Peyer's patch (tissue), 4 donors: Measurements from ENCODE around the gene GNG7. TPM values are rescaled to one million over a fixed set of nuclear protein-coding genes. Genes with fewer than 3 reads are reported as not detected.
A peak's percentile ranks its signal among the peaks of the same experiment; 100 is the strongest.

Experiments used
- DNase-seq, 3 donors: peaks; one replicate each; pipeline ENCODE4 v3.0.0-alpha.2; 2017 to 2019
- H3K27ac ChIP-seq, 4 donors: fragments of 200-600 bp; sonication (generic); one replicate each; pipeline ENCODE4 v1.5.1; 2016 to 2019
- H3K27me3 ChIP-seq, 2 donors: fragments of 200-600 bp; sonication (generic); one replicate each; pipeline ENCODE4 v1.5.1; 2019
- H3K36me3 ChIP-seq, 3 donors: fragments of 200-600 bp; sonication (generic); one replicate each; pipeline ENCODE4 v1.5.1; 2016 to 2019
- H3K4me1 ChIP-seq, 4 donors: fragments of 200-600 bp; sonication (generic); one replicate each; pipeline ENCODE4 v1.5.1; 2016 to 2019
- H3K4me3 ChIP-seq, 4 donors: fragments of 200-600 bp; sonication (generic); 1 replicate in 3 of 4; 2 replicates in 1 of 4; pipeline ENCODE4 v1.5.1; 2016 to 2019; ENCODE audit warnings: mild to moderate bottlenecking in 1 of 4
- H3K9me3 ChIP-seq, 4 donors: fragments of 200-600 bp; sonication (generic); one replicate each; pipeline ENCODE4 v1.5.1; 2016 to 2019; ENCODE audit warnings: mild to moderate bottlenecking in 1 of 4
- CTCF ChIP-seq, 6 experiments: fragments of 450-650 bp in 4 of 6; fragments of 200-600 bp in 2 of 6; sonication (generic) in 1 of 6; IDR thresholded peaks; one replicate each; pipeline ENCODE4 v1.5.1; 2017 to 2019; ENCODE audit warnings: antibody characterized with exemption in 6 of 6, mild to moderate bottlenecking in 3 of 6, moderate library complexity in 1 of 6
- POLR2A ChIP-seq, 2 donors: fragments of 450-650 bp; IDR thresholded peaks; one replicate each; pipeline ENCODE4 v1.5.1; 2017; ENCODE audit warnings: antibody characterized with exemption in 2 of 2, mild to moderate bottlenecking in 2 of 2, moderate library complexity in 2 of 2
- total RNA-seq, 4 donors: library from RNA; depleted of rRNA; stranded (reverse); fragments of >200 nt; gene quantifications; one replicate each; pipeline ENCODE4 v1.1.0, GENCODE V29; 2016

GNG7 gene
- total RNA-seq, 4 donors from 2014 or later: 1.2 to 14.9 (median 2.0) TPM

- H3K36me3 ChIP-seq: no peaks in the 10 kb centered on the region
- H3K4me3 ChIP-seq: no peak overlapping the region
- DNase-seq: no peak
- H3K4me1 ChIP-seq: peaks cover 0 to 9% (median 0%) of the 10 kb centered on the region in 4 donors
- H3K27me3 ChIP-seq: no peaks in the 10 kb centered on the region
- TF ChIP-seq POLR2A (IDR thresholded peaks at IDR 0.05) (no peak), CTCF (IDR thresholded peaks at IDR 0.05) (no peak)
- H3K9me3 ChIP-seq: no peaks in the 10 kb centered on the region
- no peak overlapping the region for H3K27ac ChIP-seq
These were observed 10.5 kb downstream of the GNG7 start for GRCh38 chr19:2691951-2692350.

GRCh38 chr19:2690856-2691255, 11.6 kb downstream of the GNG7 start:
- H3K4me3 ChIP-seq: no peak overlapping the region
- TF ChIP-seq CTCF (IDR thresholded peaks at IDR 0.05) (no peak), POLR2A (IDR thresholded peaks at IDR 0.05) (no peak)

GRCh38 chr19:2686360-2686759, 16.1 kb downstream of the GNG7 start:
- Histone ChIP-seq H3K36me3 (no peaks in the 10 kb centered on the region), H3K4me3 (no peak overlapping the region), H3K27ac (no peak overlapping the region), H3K27me3 (no peaks in the 10 kb centered on the region), H3K9me3 (no peaks in the 10 kb centered on the region), H3K4me1 (no peaks in the 10 kb centered on the region)
- TF ChIP-seq POLR2A (IDR thresholded peaks at IDR 0.05): no peak
- no peak for TF ChIP-seq CTCF (IDR thresholded peaks at IDR 0.05)
- DNase-seq: no peak

More at GRCh38 chr19:2690856-2691255, 11.6 kb downstream of the GNG7 start:
- Histone ChIP-seq H3K27me3 (no peaks in the 10 kb centered on the region), H3K4me1 (peaks cover 0 to 9% (median 0%) of the 10 kb centered on the region in 4 donors), H3K9me3 (no peaks in the 10 kb centered on the region), H3K36me3 (no peaks in the 10 kb centered on the region), H3K27ac (no peak overlapping the region)
- DNase-seq: no peak

- peaks cover 0 to 3% (median 0%) of the 10 kb centered on the region in 4 donors for H3K4me1 ChIP-seq
- H3K36me3 ChIP-seq: no peaks in the 10 kb centered on the region
- H3K9me3 ChIP-seq: no peaks in the 10 kb centered on the region
- TF ChIP-seq CTCF (IDR thresholded peaks at IDR 0.05) (no peak), POLR2A (IDR thresholded peaks at IDR 0.05) (no peak)
- H3K27me3 ChIP-seq: no peaks in the 10 kb centered on the region
- H3K27ac ChIP-seq: no peak overlapping the region
- no peak for DNase-seq
- no peak overlapping the region for H3K4me3 ChIP-seq
These were observed 17.2 kb downstream of the GNG7 start for GRCh38 chr19:2685204-2685704.

- H3K36me3 ChIP-seq: no peaks in the 10 kb centered on the region
- no peaks in the 10 kb centered on the region for H3K27me3 ChIP-seq
- TF ChIP-seq POLR2A (IDR thresholded peaks at IDR 0.05) (no peak), CTCF (IDR thresholded peaks at IDR 0.05) (no peak)
- DNase-seq: no peak
- no peaks in the 10 kb centered on the region for H3K9me3 ChIP-seq
- peaks cover 0 to 3% (median under 1%) of the 10 kb centered on the region in 4 donors for H3K4me1 ChIP-seq
- no peak overlapping the region for H3K4me3 ChIP-seq
- H3K27ac ChIP-seq: peak overlapping the region in 1 of 4 donors; percentile 83
These were observed 19.0 kb downstream of the GNG7 start for GRCh38 chr19:2683430-2684003.
